PFSK-1 (cell line): ENCODE measurements around the gene CSGALNACT2.

Source experiments
- POLR2AphosphoS5 ChIP-seq: IDR thresholded peaks from 2 replicates; pipeline ENCODE4 v1.6.1; 2012; ENCODE audit warnings: low read depth, mild to moderate bottlenecking, control low read depth, low read length, moderate library complexity
- REST ChIP-seq, 2 experiments: IDR thresholded peaks; 2 replicates each; pipeline versions ENCODE4 v1.6.1 to v1.8.0; 2011 to 2012; ENCODE audit warnings: low read depth in 2 of 2, low read length in 2 of 2, control low read depth in 1 of 2, inconsistent platforms in 1 of 2, mild to moderate bottlenecking in 1 of 2, moderate library complexity in 1 of 2; ENCODE audit not compliant: insufficient read depth in 1 of 2
- SIN3A ChIP-seq: IDR thresholded peaks from 2 replicates; pipeline ENCODE4 v1.6.1; 2012; ENCODE audit warnings: mild to moderate bottlenecking, low read length, moderate library complexity, borderline replicate concordance; ENCODE audit not compliant: insufficient read depth

GRCh38 chr10:43111101-43111500, 27.1 kb upstream of the CSGALNACT2 start:
- TF ChIP-seq POLR2AphosphoS5 (no peak), SIN3A (no peak), REST (IDR thresholded peaks at IDR 0.05; ENCODE audit: insufficient read depth in 1 of 2, low read depth in 2 of 2, low read length in 2 of 2) (no peak)
